Measurements from ENCODE around the gene MORN1.
"Not testable (repeated sequence)": the region's sequence is repeated elsewhere in the genome, so short reads cannot be mapped to it uniquely, and the experiment has no call there.

- TF ChIP-seq CTCF, POLR2A (IDR thresholded peaks at IDR 0.05): not testable (repeated sequence)
Measured at GRCh38 chr1:2327162-2327561, 64.2 kb downstream of the MORN1 start.
